GM18951 (cell line): ENCODE data around the gene U2AF2.

ENCODE experiments used
- POLR2A ChIP-seq: IDR thresholded peaks from 4 replicates; pipeline ENCODE4 v1.6.1; 2011; ENCODE audit warnings: mild to moderate bottlenecking; ENCODE audit not compliant: insufficient read length, insufficient read depth; ENCODE audit errors: extremely low read depth
- in situ Hi-C: fragments of 300-500 bp; cut with MboI; formaldehyde crosslinking; loops from one replicate; pipeline ENCODE4 v1.12.0; 2022; ENCODE audit warnings: low sequenced_read_pairs, mixed read lengths, inconsistent platforms; ENCODE audit not compliant: unreplicated experiment

The U2AF2 gene

GRCh38 chr19:55681131-55682092, 26.6 kb downstream of the U2AF2 start:
- in situ Hi-C loops: no loop called here
- no peak for TF ChIP-seq POLR2A

GRCh38 chr19:55683449-55684261, 28.8 kb downstream of the U2AF2 start:
- in situ Hi-C loops: no loop called here
- no peak for TF ChIP-seq POLR2A

GRCh38 chr19:55684946-55685681, 30.3 kb downstream of the U2AF2 start:
- no peak for TF ChIP-seq POLR2A

GRCh38 chr19:55685776-55686175, 30.9 kb downstream of the U2AF2 start:
- in situ Hi-C loops: no loop called here
- no peak for TF ChIP-seq POLR2A

More at GRCh38 chr19:55684946-55685681, 30.3 kb downstream of the U2AF2 start:
- in situ Hi-C loops: no loop called here

- no peak for TF ChIP-seq POLR2A
- in situ Hi-C loops: no loop called here
Observed at GRCh38 chr19:55686311-55687050, 31.6 kb downstream of the U2AF2 start.

- no peak for TF ChIP-seq POLR2A
- in situ Hi-C loops: no loop called here
Observed at GRCh38 chr19:55687281-55688201, 32.7 kb downstream of the U2AF2 start.

GRCh38 chr19:55688422-55689218, 33.8 kb downstream of the U2AF2 start:
- in situ Hi-C loops: no loop called here
- no peak for TF ChIP-seq POLR2A

GRCh38 chr19:55689411-55690108, 34.7 kb downstream of the U2AF2 start:
- in situ Hi-C loops: no loop called here

GRCh38 chr19:55690109-55690768, 35.4 kb downstream of the U2AF2 start:
- in situ Hi-C loops: no loop called here
- TF ChIP-seq POLR2A: no peak

More at GRCh38 chr19:55689411-55690108, 34.7 kb downstream of the U2AF2 start:
- TF ChIP-seq POLR2A: no peak

- TF ChIP-seq POLR2A: no peak
- in situ Hi-C loops: no loop called here
Observed at GRCh38 chr19:55690769-55691545, 36.1 kb downstream of the U2AF2 start.
